KMS-11 (cell line): ENCODE data around the gene YWHAQ.
"Not testable (repeated sequence)": the region's sequence is repeated elsewhere in the genome, so short reads cannot be mapped to it uniquely, and the experiment has no call there.

Experiments
- H2AFZ ChIP-seq: fragments of 200-600 bp; sonication (generic); 2 replicates; pipeline ENCODE4 v1.6.1; 2016; ENCODE audit warnings: antibody characterized with exemption, mixed run types, low read depth
- H3K27ac ChIP-seq: fragments of 200-600 bp; sonication (generic); 2 replicates; pipeline ENCODE4 v1.6.1; 2016; ENCODE audit warnings: mild to moderate bottlenecking, mixed run types
- H3K27me3 ChIP-seq: fragments of 200-600 bp; sonication (generic); 2 replicates; pipeline ENCODE4 v1.6.1; 2017; ENCODE audit warnings: mild to moderate bottlenecking, low read depth, mixed run types, moderate library complexity; ENCODE audit not compliant: insufficient read depth
- H3K36me3 ChIP-seq: fragments of 200-600 bp; sonication (generic); 2 replicates; pipeline ENCODE4 v1.6.1; 2017; ENCODE audit warnings: mild to moderate bottlenecking, mixed run types; ENCODE audit not compliant: insufficient read depth
- H3K4me1 ChIP-seq: fragments of 200-600 bp; sonication (generic); 2 replicates; pipeline ENCODE4 v1.6.1; 2016; ENCODE audit warnings: mild to moderate bottlenecking, low read depth, mixed run types; ENCODE audit not compliant: poor library complexity, severe bottlenecking
- H3K4me2 ChIP-seq: fragments of 200-600 bp; sonication (generic); 2 replicates; pipeline ENCODE4 v1.7.0; 2016; ENCODE audit warnings: mild to moderate bottlenecking, mixed run types
- H3K4me3 ChIP-seq: fragments of 200-600 bp; sonication (generic); IDR thresholded peaks from 2 replicates; pipeline ENCODE4 v1.6.1; 2017; ENCODE audit warnings: low read depth, low read length, mixed read lengths; ENCODE audit not compliant: insufficient read depth
- H3K79me2 ChIP-seq: fragments of 200-600 bp; sonication (generic); 2 replicates; pipeline ENCODE4 v1.6.1; 2016; ENCODE audit warnings: low read depth, mixed run types; ENCODE audit not compliant: insufficient read depth
- H3K9ac ChIP-seq: fragments of 200-600 bp; sonication (generic); 2 replicates; pipeline ENCODE4 v1.6.1; 2016; ENCODE audit warnings: mild to moderate bottlenecking, mixed run types
- H4K20me1 ChIP-seq: fragments of 200-600 bp; sonication (generic); 2 replicates; pipeline ENCODE4 v1.6.1; 2016; ENCODE audit warnings: mild to moderate bottlenecking, mixed run types; ENCODE audit not compliant: insufficient read depth
- TF ChIP-seq, protein P1 (sequence below): fragments of 200-600 bp; sonication (generic); conservative IDR thresholded peaks from 2 replicates; pipeline ENCODE4 v1.6.1; 2017; ENCODE audit warnings: low read depth, mild to moderate bottlenecking, antibody characterized with exemption, low read length, moderate library complexity, mixed read lengths

YWHAQ gene

DNA sequence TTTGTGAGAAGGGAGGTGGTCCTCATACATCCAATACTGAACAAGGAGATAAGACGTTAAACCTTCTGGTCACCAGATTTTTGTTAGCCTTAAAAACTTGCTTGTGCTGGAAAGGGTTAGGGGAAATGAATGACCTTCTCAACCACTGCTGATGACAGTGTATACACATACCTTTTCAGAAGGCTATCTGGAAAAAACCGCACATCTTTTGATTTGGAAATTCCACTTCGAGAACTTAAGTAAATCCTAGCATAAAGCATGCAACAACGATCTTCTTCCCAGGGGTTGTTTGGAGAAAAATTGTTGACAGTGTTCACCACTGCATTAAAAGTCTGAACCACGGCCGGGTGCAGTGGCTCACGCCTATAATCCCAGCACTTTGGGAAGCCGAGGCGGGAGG, 7.6 kb downstream of the YWHAQ start:
- peaks cover 4% of the 10 kb centered on the region; the same call in 1 of the 2 replicates for H3K36me3 ChIP-seq
- peaks cover 99% of the 10 kb centered on the region for H3K79me2 ChIP-seq
- no peaks in the 10 kb centered on the region for H3K27me3 ChIP-seq
- peaks cover 54% of the 10 kb centered on the region for H3K4me1 ChIP-seq
- H3K4me2 ChIP-seq = no peak overlapping the region
- TF ChIP-seq, protein P1, sequence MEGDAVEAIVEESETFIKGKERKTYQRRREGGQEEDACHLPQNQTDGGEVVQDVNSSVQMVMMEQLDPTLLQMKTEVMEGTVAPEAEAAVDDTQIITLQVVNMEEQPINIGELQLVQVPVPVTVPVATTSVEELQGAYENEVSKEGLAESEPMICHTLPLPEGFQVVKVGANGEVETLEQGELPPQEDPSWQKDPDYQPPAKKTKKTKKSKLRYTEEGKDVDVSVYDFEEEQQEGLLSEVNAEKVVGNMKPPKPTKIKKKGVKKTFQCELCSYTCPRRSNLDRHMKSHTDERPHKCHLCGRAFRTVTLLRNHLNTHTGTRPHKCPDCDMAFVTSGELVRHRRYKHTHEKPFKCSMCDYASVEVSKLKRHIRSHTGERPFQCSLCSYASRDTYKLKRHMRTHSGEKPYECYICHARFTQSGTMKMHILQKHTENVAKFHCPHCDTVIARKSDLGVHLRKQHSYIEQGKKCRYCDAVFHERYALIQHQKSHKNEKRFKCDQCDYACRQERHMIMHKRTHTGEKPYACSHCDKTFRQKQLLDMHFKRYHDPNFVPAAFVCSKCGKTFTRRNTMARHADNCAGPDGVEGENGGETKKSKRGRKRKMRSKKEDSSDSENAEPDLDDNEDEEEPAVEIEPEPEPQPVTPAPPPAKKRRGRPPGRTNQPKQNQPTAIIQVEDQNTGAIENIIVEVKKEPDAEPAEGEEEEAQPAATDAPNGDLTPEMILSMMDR = no peak
- H2AFZ ChIP-seq = no peak overlapping the region
- H3K9ac ChIP-seq = no peak overlapping the region
- no peak overlapping the region for H3K27ac ChIP-seq
- H3K4me3 ChIP-seq = no peak overlapping the region
- H4K20me1 ChIP-seq = peaks cover 68% of the 10 kb centered on the region

DNA sequence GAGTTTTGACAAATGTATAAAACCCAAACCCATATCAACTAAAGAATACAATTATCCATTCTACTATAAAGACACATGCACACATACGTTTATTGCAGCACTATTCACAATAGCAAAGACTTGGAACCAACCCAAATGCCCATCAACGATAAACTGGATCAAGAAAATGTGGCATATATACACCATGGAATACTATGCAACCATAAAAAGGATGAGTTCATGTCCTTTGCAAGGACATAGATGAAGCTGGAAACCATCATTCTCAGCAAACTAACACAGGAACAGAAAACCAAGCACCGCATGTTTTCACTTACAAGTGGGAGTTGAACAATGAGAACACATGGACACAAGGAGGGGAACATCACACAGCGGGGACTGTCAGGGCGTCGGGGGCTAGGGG, 9.1 kb downstream of the YWHAQ start:
- not testable (repeated sequence) for H2AFZ ChIP-seq, H3K27me3 ChIP-seq, H3K4me2 ChIP-seq, H3K9ac ChIP-seq, H3K27ac ChIP-seq, H3K36me3 ChIP-seq, H3K4me3 ChIP-seq
- Histone ChIP-seq H4K20me1 (peaks cover 58% of the 10 kb centered on the region), H3K79me2 (peaks cover 99% of the 10 kb centered on the region), H3K4me1 (peaks cover 45% of the 10 kb centered on the region)

- H3K4me1 ChIP-seq = peaks cover 69% of the 10 kb centered on the region
- no peak overlapping the region for H2AFZ ChIP-seq
- H3K4me2 ChIP-seq = no peak overlapping the region; the same call in 1 of the 2 replicates
- H3K36me3 ChIP-seq = no peaks in the 10 kb centered on the region
- TF ChIP-seq, protein P1 = no peak
- peaks cover 100% of the 10 kb centered on the region for H3K79me2 ChIP-seq
- H4K20me1 ChIP-seq = peaks cover 56% of the 10 kb centered on the region
- no peak overlapping the region for H3K27ac ChIP-seq
- H3K4me3 ChIP-seq = no peak overlapping the region
- H3K9ac ChIP-seq = no peak overlapping the region
- H3K27me3 ChIP-seq = no peaks in the 10 kb centered on the region
Measured at GRCh38 chr2:9618410-9618809, 12.4 kb downstream of the YWHAQ start.

DNA sequence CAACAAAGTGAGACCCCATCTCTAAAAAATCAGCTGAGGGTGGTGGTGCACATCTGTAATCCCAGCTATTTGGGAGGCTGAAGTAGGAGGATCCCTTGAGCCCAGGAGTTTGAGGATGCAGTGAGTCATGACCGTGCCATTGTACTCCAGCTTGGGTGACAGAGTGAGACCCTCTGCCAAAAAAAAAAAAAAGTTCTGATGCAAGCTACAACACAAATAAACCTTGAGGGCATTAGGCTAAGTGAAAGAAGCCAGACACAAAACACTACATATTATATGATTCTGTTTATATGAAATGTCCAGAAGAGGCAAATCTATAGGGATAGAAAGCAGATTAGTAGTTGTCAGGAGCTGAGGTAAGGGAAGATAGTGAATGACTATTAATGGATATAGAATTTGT, 13.0 kb downstream of the YWHAQ start:
- peaks cover 56% of the 10 kb centered on the region for H4K20me1 ChIP-seq
- H3K9ac ChIP-seq = no peak overlapping the region
- H3K4me1 ChIP-seq = peaks cover 72% of the 10 kb centered on the region
- TF ChIP-seq, protein P1 = no peak
- no peaks in the 10 kb centered on the region for H3K36me3 ChIP-seq
- H3K27me3 ChIP-seq = no peaks in the 10 kb centered on the region
- peaks cover 100% of the 10 kb centered on the region for H3K79me2 ChIP-seq
- no peak overlapping the region for H3K4me3 ChIP-seq
- no peak overlapping the region for H3K4me2 ChIP-seq
- no peak overlapping the region for H3K27ac ChIP-seq
- H2AFZ ChIP-seq = no peak overlapping the region

DNA sequence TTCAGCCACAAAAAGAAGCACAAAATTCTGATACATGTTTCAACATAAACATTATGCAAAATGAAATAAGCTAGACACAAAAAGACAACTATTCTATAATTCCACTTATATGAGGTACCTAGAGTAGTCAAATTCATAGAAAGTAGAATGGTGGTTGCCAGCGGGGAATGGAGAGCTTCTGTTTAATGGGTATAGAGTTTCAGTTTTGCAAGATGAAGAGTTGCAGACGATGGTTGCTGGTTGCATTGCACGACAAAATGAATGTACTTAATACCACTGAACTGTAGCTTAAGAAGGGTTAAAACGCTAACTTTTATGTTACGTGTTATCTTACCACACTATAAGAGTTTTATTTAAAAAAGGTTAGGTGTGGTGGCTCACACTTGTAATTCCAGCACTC, 13.5 kb downstream of the YWHAQ start:
- H3K27ac ChIP-seq = no peak overlapping the region
- no peak overlapping the region for H3K9ac ChIP-seq
- no peaks in the 10 kb centered on the region for H3K36me3 ChIP-seq
- H3K4me2 ChIP-seq = no peak overlapping the region
- peaks cover 56% of the 10 kb centered on the region for H4K20me1 ChIP-seq
- no peak overlapping the region for H3K4me3 ChIP-seq
- TF ChIP-seq, protein P1 = no peak
- no peak overlapping the region for H2AFZ ChIP-seq
- peaks cover 72% of the 10 kb centered on the region for H3K4me1 ChIP-seq
- H3K79me2 ChIP-seq = peaks cover 100% of the 10 kb centered on the region
- no peaks in the 10 kb centered on the region for H3K27me3 ChIP-seq
